ENCODE measurements around the gene OPRL1. TPM values are rescaled to one million over a fixed set of nuclear protein-coding genes. Genes with fewer than 3 reads are reported as not detected.

Gene OPRL1
- total RNA-seq, 1 experiment from 2014 or later, result 0.59 TPM

DNA sequence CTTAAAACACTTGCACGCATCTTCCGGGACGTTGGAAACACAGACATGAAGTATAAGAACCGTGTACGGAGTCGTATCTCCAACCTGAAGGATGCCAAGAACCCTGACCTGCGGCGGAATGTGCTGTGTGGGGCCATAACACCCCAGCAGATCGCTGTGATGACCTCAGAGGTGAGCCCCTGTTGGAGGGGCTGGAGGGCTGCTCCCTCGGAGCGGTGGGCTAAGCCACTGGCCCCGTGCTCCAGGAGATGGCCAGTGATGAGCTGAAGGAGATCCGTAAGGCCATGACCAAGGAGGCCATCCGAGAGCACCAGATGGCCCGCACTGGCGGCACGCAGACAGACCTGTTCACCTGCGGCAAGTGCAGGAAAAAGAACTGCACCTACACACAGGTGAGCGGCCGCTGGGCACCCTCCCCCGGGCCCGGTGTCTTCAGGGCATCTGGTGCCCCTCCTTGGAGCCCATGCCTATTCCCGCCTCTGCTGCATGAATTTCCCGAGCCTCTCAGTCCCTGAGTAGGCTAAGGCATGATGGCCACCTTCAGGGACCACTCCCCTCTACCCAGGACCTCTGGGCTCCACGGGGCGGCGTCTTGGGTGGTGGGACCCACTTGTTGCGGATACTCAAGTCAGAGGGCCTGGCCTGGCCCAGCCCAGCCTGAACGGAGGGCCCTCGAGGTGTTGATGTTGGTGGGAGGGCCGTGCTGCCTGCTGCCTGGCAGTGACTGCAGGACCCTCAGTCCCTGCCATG lies 9.5 kb upstream of the OPRL1 start:
- DNase-seq, result no peak
- no TSS peak for BruUV-seq (replicated peaks)
- Mint-ChIP-seq H3K27me3 (ENCODE audit: insufficient read depth, unreplicated experiment) (no peaks in the 10 kb centered on the region), H3K36me3 (ENCODE audit: insufficient read depth, unreplicated experiment) (peaks cover 17% of the 10 kb centered on the region), H3K27ac (ENCODE audit: unreplicated experiment) (no peak overlapping the region), H3K4me1 (ENCODE audit: low read depth, unreplicated experiment) (peaks cover 7% of the 10 kb centered on the region), H3K4me3 (ENCODE audit: unreplicated experiment) (no peak overlapping the region), H3K9me3 (ENCODE audit: unreplicated experiment) (no peaks in the 10 kb centered on the region)
- TF ChIP-seq CTCF (IDR thresholded peaks at IDR 0.05; ENCODE audit: insufficient read depth in 1 of 2, low read depth in 1 of 2, low read length in 1 of 2, severe bottlenecking in 1 of 2, unreplicated experiment in 1 of 2), result no peak
- intact Hi-C loops (cut with micrococcal nuclease; ENCODE audit: unreplicated experiment), result no loop called here
- H3K4me1 ChIP-seq, result no peaks in the 10 kb centered on the region
- POLR2A ChIA-PET, result no interaction called here
- H3K4me3 ChIP-seq (ENCODE audit: low read depth, low read length), result no peak overlapping the region
- CTCF ChIA-PET, result interaction anchor here (0.7 to 2.1 kb wide), 5 partner anchors 8 to 66 kb away, joined by 3 to 10 read pairs (median 5); partner anchors contain the start of genes LKAAEAR1, OPRL1, RGS19 and TCEA2
- no peaks in the 10 kb centered on the region for H3K36me3 ChIP-seq (ENCODE audit: control insufficient read depth, insufficient read depth, low read length)
- no peaks in the 10 kb centered on the region for H3K9me3 ChIP-seq
- no peaks in the 10 kb centered on the region for H3K27me3 ChIP-seq (replicated peaks; ENCODE audit: control insufficient read depth, insufficient read depth, low read length)

- intact Hi-C loops (cut with micrococcal nuclease; ENCODE audit: unreplicated experiment), result no loop called here
- Histone ChIP-seq H3K36me3 (ENCODE audit: control insufficient read depth, insufficient read depth, low read length) (no peaks in the 10 kb centered on the region), H3K27me3 (replicated peaks; ENCODE audit: control insufficient read depth, insufficient read depth, low read length) (no peaks in the 10 kb centered on the region), H3K4me1 (no peaks in the 10 kb centered on the region), H3K4me3 (ENCODE audit: low read depth, low read length) (no peak overlapping the region), H3K9me3 (no peaks in the 10 kb centered on the region)
- POLR2A ChIA-PET, result interaction anchor here (0.6 kb wide), 1 partner anchor 429 kb away, joined by 11 read pairs; no protein-coding TSS in a partner anchor
- CTCF ChIA-PET, result interaction anchor here (0.8 to 1.8 kb wide), 3 partner anchors 9 to 33 kb away, joined by 3 to 5 read pairs (median 4); partner anchors contain the start of gene TCEA2
- no peak overlapping the region for H3K4me3 Mint-ChIP-seq (ENCODE audit: unreplicated experiment)
- H3K4me1 Mint-ChIP-seq (ENCODE audit: low read depth, unreplicated experiment), result no peaks in the 10 kb centered on the region
- no TSS peak for BruUV-seq (replicated peaks)
- peaks cover 17% of the 10 kb centered on the region for H3K36me3 Mint-ChIP-seq (ENCODE audit: insufficient read depth, unreplicated experiment)
- no peak for DNase-seq
- no peak for TF ChIP-seq CTCF (IDR thresholded peaks at IDR 0.05; ENCODE audit: insufficient read depth in 1 of 2, low read depth in 1 of 2, low read length in 1 of 2, severe bottlenecking in 1 of 2, unreplicated experiment in 1 of 2)
- H3K9me3 Mint-ChIP-seq (ENCODE audit: unreplicated experiment), result no peaks in the 10 kb centered on the region
- H3K27ac Mint-ChIP-seq (ENCODE audit: unreplicated experiment), result peak overlapping the region; percentile 5
- no peaks in the 10 kb centered on the region for H3K27me3 Mint-ChIP-seq (ENCODE audit: insufficient read depth, unreplicated experiment)
These were observed 8.2 kb upstream of the OPRL1 start for GRCh38 chr20:64071341-64072332.

DNA sequence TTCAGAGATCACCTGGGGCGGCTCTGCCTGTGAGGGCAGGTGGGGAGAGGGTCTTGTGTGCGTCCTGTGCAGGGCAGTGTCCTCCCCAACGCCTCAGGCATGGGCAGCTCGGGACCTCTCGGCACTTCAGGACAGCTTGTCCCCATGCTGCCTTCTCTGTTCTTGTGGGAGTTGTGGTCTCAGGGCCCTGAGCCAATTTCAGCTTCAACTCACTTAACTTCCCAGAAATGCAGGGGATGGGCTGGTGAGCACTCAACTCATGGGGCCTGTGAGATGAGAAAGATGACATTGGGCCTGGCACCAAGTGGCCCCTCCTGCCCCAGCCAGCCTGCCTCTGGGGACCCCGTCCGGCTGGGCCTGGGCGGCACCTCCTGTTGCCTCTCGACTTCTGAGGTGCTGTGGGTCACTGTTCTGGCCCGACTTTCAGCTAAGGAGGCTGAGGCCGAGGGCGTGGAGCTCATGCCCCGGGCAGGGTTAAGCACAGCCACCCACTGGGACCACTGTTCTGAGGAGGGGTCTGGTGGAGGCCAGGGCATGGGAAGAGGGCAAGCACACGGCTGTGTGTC lies 7.3 kb upstream of the OPRL1 start:
- Mint-ChIP-seq H3K4me1 (ENCODE audit: low read depth, unreplicated experiment) (no peaks in the 10 kb centered on the region), H3K4me3 (ENCODE audit: unreplicated experiment) (no peak overlapping the region), H3K27me3 (ENCODE audit: insufficient read depth, unreplicated experiment) (no peaks in the 10 kb centered on the region), H3K9me3 (ENCODE audit: unreplicated experiment) (no peaks in the 10 kb centered on the region), H3K27ac (ENCODE audit: unreplicated experiment) (peak overlapping the region; percentile 5), H3K36me3 (ENCODE audit: insufficient read depth, unreplicated experiment) (peaks cover 17% of the 10 kb centered on the region)
- Histone ChIP-seq H3K9me3 (no peaks in the 10 kb centered on the region), H3K27me3 (replicated peaks; ENCODE audit: control insufficient read depth, insufficient read depth, low read length) (no peaks in the 10 kb centered on the region), H3K4me1 (no peaks in the 10 kb centered on the region), H3K4me3 (ENCODE audit: low read depth, low read length) (no peak overlapping the region), H3K36me3 (ENCODE audit: control insufficient read depth, insufficient read depth, low read length) (no peaks in the 10 kb centered on the region)
- no peak for TF ChIP-seq CTCF (IDR thresholded peaks at IDR 0.05; ENCODE audit: insufficient read depth in 1 of 2, low read depth in 1 of 2, low read length in 1 of 2, severe bottlenecking in 1 of 2, unreplicated experiment in 1 of 2)
- BruUV-seq (replicated peaks), result no TSS peak
- CTCF ChIA-PET, result interaction anchor here (1.8 to 1.9 kb wide), 2 partner anchors 10 to 34 kb away, joined by 5 to 7 read pairs; partner anchors contain the start of gene TCEA2
- POLR2A ChIA-PET, result no interaction called here
- no peak for DNase-seq
- intact Hi-C loops (cut with micrococcal nuclease; ENCODE audit: unreplicated experiment), result no loop called here

All from Caco-2 (cell line).